Uterus (tissue), 4 donors: Measurements from ENCODE around the gene CSKMT. TPM values are rescaled to one million over a fixed set of nuclear protein-coding genes. Genes with fewer than 3 reads are reported as not detected.

Experiments
- DNase-seq, 2 donors: peaks; one replicate each; pipeline ENCODE4 v3.0.0-alpha.2; 2019 to 2020
- H3K27ac ChIP-seq, 2 donors: fragments of 200-600 bp; sonication (generic); 1 replicate in 1 of 2; 2 replicates in 1 of 2; pipeline ENCODE4 v1.5.1; 2016 to 2018
- H3K27me3 ChIP-seq, 2 donors: fragments of 200-600 bp; sonication (generic); one replicate each; pipeline ENCODE4 v1.5.1; 2018 to 2019; ENCODE audit warnings: control low read depth in 1 of 2
- H3K36me3 ChIP-seq, 2 donors: fragments of 200-600 bp; sonication (generic); one replicate each; pipeline ENCODE4 v1.5.1; 2019; ENCODE audit warnings: control low read depth in 1 of 2
- H3K4me1 ChIP-seq, 2 donors: fragments of 200-600 bp; sonication (generic); one replicate each; pipeline ENCODE4 v1.5.1; 2018 to 2019; ENCODE audit warnings: control low read depth in 1 of 2
- H3K4me3 ChIP-seq, 2 donors: fragments of 200-600 bp; sonication (generic); 1 replicate in 1 of 2; 2 replicates in 1 of 2; pipeline ENCODE4 v1.5.1; 2018 to 2019; ENCODE audit warnings: mild to moderate bottlenecking in 1 of 2
- H3K9me3 ChIP-seq, 2 donors: fragments of 200-600 bp; sonication (generic); one replicate each; pipeline ENCODE4 v1.5.1; 2019; ENCODE audit warnings: control low read depth in 1 of 2
- CTCF ChIP-seq, 4 experiments: fragments of 200-600 bp in 2 of 4; fragments of 450-650 bp in 2 of 4; sonication (generic) in 2 of 4; IDR thresholded peaks; one replicate each; pipeline ENCODE4 v1.5.1; 2016 to 2019; ENCODE audit warnings: antibody characterized with exemption in 4 of 4, mild to moderate bottlenecking in 2 of 4, moderate library complexity in 1 of 4
- POLR2A ChIP-seq, 2 donors: fragments of 450-650 bp; IDR thresholded peaks; one replicate each; pipeline ENCODE4 v1.6.1; 2016; ENCODE audit warnings: antibody characterized with exemption in 2 of 2, mild to moderate bottlenecking in 1 of 2, moderate library complexity in 1 of 2
- intact Hi-C: fragments of 100-400 bp; cut with DNase I; formaldehyde crosslinking; loops from one replicate; pipeline ENCODE4 v1.15.1; 2023; ENCODE audit warnings: low total_unique reads
- total RNA-seq, 4 donors: library from RNA; depleted of rRNA in 3 of 4; stranded (reverse); fragments of >200 nt in 3 of 4; gene quantifications; one replicate each; pipeline versions ENCODE4 v1.1.0 to v1.2.4, GENCODE V29; 2014 to 2023
- donor health status: DM: yes; HTN: yes; CAD: no.

CSKMT gene
- total RNA-seq, 4 donors from 2014 or later = 7.7 to 25.9 (median 12.6) TPM; not detected in 1

GRCh38 chr11:62680825-62681240 lies 15.7 kb downstream of the CSKMT start:
- peak overlapping the region; percentile 49 to 64 for H3K27ac ChIP-seq
- intact Hi-C loops = no loop called here
- H3K4me3 ChIP-seq = no peak overlapping the region
- no peaks in the 10 kb centered on the region for H3K36me3 ChIP-seq
- H3K4me1 ChIP-seq = peaks cover 0 to 16% of the 10 kb centered on the region in 2 donors
- TF ChIP-seq POLR2A (IDR thresholded peaks at IDR 0.05) (no peak), CTCF (IDR thresholded peaks at IDR 0.05) (peak; percentile 44 to 74 (median 54))
- peak in 1 of 2 donors; percentile 66 for DNase-seq
- H3K9me3 ChIP-seq = no peaks in the 10 kb centered on the region
- H3K27me3 ChIP-seq = no peaks in the 10 kb centered on the region

- peaks cover 0 to 15% of the 10 kb centered on the region in 2 donors for H3K4me1 ChIP-seq
- H3K27me3 ChIP-seq = no peaks in the 10 kb centered on the region
- no peak overlapping the region for H3K4me3 ChIP-seq
- H3K27ac ChIP-seq = no peak overlapping the region
- TF ChIP-seq CTCF (IDR thresholded peaks at IDR 0.05) = no peak
- TF ChIP-seq POLR2A (IDR thresholded peaks at IDR 0.05) = no peak
- no peaks in the 10 kb centered on the region for H3K9me3 ChIP-seq
- DNase-seq = no peak
- H3K36me3 ChIP-seq = no peaks in the 10 kb centered on the region
- intact Hi-C loops = no loop called here
Measured at GRCh38 chr11:62682518-62682917, 17.4 kb downstream of the CSKMT start.

- Histone ChIP-seq H3K36me3 (no peaks in the 10 kb centered on the region), H3K4me1 (no peaks in the 10 kb centered on the region), H3K27ac (peak overlapping the region; percentile 87 to 89), H3K4me3 (peak overlapping the region; percentile 34 to 45), H3K9me3 (no peaks in the 10 kb centered on the region), H3K27me3 (no peaks in the 10 kb centered on the region)
- DNase-seq = no peak
- TF ChIP-seq POLR2A (IDR thresholded peaks at IDR 0.05) (peak in 1 of 2 donors; percentile 21), CTCF (IDR thresholded peaks at IDR 0.05) (no peak)
- intact Hi-C loops = no loop called here
Measured at GRCh38 chr11:62687508-62688396, 22.6 kb downstream of the CSKMT start.

GRCh38 chr11:62688491-62688890 lies 23.4 kb downstream of the CSKMT start:
- H3K4me1 ChIP-seq = no peaks in the 10 kb centered on the region
- intact Hi-C loops = no loop called here
- no peak for DNase-seq
- H3K27me3 ChIP-seq = no peaks in the 10 kb centered on the region
- TF ChIP-seq POLR2A (IDR thresholded peaks at IDR 0.05) (no peak), CTCF (IDR thresholded peaks at IDR 0.05) (no peak)
- peak overlapping the region; percentile 34 to 45 for H3K4me3 ChIP-seq
- no peaks in the 10 kb centered on the region for H3K36me3 ChIP-seq
- no peaks in the 10 kb centered on the region for H3K9me3 ChIP-seq
- peak overlapping the region; percentile 87 to 89 for H3K27ac ChIP-seq
